Omental fat pad (tissue), 4 donors: ENCODE measurements around the gene PTPRM. TPM values are rescaled to one million over a fixed set of nuclear protein-coding genes. Genes with fewer than 3 reads are reported as not detected.

Experiments
- ATAC-seq: fragments of 150-250 bp; one replicate; pipeline ENCODE4 v1.9.1; 2016; ENCODE audit warnings: mild to moderate bottlenecking, moderate library complexity; ENCODE audit not compliant: low FRiP score
- DNase-seq: peaks from one replicate; pipeline ENCODE4 v3.0.0-alpha.2; 2019; ENCODE audit warnings: low spot score
- CTCF ChIP-seq, 3 donors: fragments of 450-650 bp; IDR thresholded peaks; one replicate each; pipeline ENCODE4 v1.5.1; 2016 to 2017; ENCODE audit warnings: antibody characterized with exemption in 3 of 3, mild to moderate bottlenecking in 3 of 3, moderate library complexity in 2 of 3
- total RNA-seq, 4 donors: library from RNA; depleted of rRNA; stranded (reverse); fragments of >200 nt; gene quantifications; one replicate each; pipeline ENCODE4 v1.1.0, GENCODE V29; 2016

PTPRM gene
- total RNA-seq, 4 donors from 2014 or later: 64.8 to 238 (median 144) TPM

- DNase-seq (no peak), ATAC-seq (no peak)
- TF ChIP-seq CTCF (IDR thresholded peaks at IDR 0.05): no peak
Observed at GRCh38 chr18:8366070-8366469, 799.0 kb downstream of the PTPRM start.

DNA sequence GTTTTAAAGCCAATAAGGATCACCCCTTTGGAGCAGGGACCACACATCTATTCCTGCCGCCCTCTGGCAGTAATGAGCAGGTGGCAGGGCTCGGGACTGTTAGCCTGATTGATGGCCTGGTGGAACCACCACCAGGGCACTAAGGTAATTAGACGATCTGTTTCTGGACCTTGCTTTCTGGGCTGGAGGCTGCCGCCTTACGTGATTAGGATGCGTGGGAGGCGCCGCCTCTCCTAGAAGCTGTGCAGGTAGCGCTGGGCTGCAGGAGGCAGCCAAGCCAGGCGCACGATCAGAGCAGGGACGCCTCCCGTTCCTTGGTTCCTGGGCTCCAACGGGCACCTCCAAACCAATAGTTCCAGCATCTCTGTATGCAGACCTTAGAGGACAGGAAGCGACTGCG, 799.5 kb downstream of the PTPRM start:
- no peak for DNase-seq
- no peak for TF ChIP-seq CTCF (IDR thresholded peaks at IDR 0.05)
- ATAC-seq: no peak

DNA sequence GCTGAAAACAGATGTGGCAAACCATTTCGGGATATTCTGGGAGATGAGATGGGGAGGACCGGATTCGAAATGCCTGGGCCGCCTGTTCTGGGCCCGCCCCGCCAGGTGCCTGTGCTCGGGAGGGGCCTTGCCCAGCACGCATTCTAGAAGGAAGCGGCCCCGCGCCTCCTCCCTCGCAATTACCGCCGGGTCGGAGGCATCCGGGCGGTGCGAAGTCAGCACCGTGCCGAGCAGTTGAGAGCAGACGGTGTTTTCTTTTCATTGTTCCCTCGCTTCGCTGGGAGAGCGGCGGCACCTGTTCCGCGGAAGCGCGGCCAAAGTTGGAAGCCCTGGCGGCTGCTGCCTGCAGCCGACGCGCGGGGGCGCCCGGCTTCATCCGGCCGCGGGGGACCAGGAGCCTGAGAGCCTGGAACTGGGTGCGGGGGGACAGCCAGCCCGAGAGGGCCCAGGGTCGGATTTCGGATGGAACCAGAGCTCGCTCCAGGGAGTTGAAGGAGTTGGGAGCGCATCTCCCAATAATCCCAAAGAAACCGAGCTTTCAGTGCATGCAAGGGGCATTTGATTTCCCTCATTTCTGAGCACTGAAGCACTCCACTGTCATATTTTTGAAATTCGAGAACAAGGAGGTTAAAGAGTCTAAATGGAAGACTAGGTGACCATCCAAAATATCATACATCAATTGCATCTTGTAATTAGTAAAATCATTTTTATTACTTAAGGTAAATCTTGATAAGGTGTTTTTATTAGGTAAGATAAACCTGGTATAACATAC, 800.3 kb downstream of the PTPRM start:
- ATAC-seq (peak; percentile 26), DNase-seq (no peak)
- TF ChIP-seq CTCF (IDR thresholded peaks at IDR 0.05): no peak

DNA sequence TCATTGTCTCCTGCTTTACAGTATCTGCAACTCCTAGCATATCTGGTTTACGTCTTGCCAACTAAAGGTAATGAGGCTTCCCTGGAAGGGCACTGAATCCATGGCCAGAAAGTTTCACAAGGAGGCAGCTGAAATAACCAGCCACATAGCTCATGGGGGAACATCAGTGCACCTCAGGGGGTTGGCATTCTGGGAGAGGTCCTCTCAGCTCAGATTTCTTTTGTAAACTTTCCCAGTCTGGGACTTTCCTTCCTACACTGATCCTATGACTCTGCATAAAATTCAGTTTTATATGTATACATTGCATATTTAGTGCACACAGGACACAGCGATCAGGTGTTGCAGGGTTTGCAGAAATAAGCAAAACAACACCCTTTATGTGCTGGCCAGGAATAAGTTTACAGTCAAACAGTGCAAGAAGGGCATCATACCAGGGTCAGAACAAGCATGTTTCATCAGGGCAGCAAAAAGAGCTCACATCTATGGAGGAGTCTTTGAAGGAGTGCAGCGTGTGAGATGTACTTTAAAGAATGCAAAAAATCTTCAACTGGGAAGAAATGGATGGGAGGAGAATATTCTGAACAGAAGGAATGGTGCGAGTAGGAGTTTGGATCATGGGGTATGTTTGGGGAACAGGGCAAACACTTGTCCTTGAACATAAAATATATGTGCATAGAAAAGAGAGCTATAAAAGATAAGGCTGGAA, 801.5 kb downstream of the PTPRM start:
- TF ChIP-seq CTCF (IDR thresholded peaks at IDR 0.05): no peak
- ATAC-seq: no peak
- no peak for DNase-seq

- DNase-seq: no peak
Observed at GRCh38 chr18:8373486-8373885, 806.4 kb downstream of the PTPRM start.

GRCh38 chr18:8374676-8375075, 807.6 kb downstream of the PTPRM start:
- ATAC-seq (no peak), DNase-seq (no peak)
- TF ChIP-seq CTCF (IDR thresholded peaks at IDR 0.05): no peak

More at GRCh38 chr18:8373486-8373885, 806.4 kb downstream of the PTPRM start:
- no peak for TF ChIP-seq CTCF (IDR thresholded peaks at IDR 0.05)
- no peak for ATAC-seq

GRCh38 chr18:8375249-8375648, 808.1 kb downstream of the PTPRM start:
- ATAC-seq: no peak
- TF ChIP-seq CTCF (IDR thresholded peaks at IDR 0.05): no peak

More at GRCh38 chr18:8375249-8375648, 808.1 kb downstream of the PTPRM start:
- DNase-seq: no peak
